Upper lobe of left lung (tissue), 6 donors: Measurements from ENCODE around the gene ST3GAL5. TPM values are rescaled to one million over a fixed set of nuclear protein-coding genes. Genes with fewer than 3 reads are reported as not detected.

Experiments
- ATAC-seq, 2 donors: fragments of 200-7000 bp; cut with Tn5 transposase; one replicate each; pipeline ENCODE4 v1.9.1; 2022; ENCODE audit warnings: mild to moderate bottlenecking in 2 of 2, moderate library complexity in 2 of 2; ENCODE audit not compliant: low FRiP score in 2 of 2
- DNase-seq, 2 donors: peaks; one replicate each; pipeline ENCODE4 v3.0.0-alpha.2; 2019 to 2020
- H3K27ac ChIP-seq, 4 donors: fragments of 200-600 bp; sonication (generic); one replicate each; pipeline ENCODE4 v1.5.1; 2016 to 2019
- H3K27me3 ChIP-seq, 4 donors: fragments of 200-600 bp; sonication (generic); one replicate each; pipeline ENCODE4 v1.5.1; 2017 to 2019
- H3K36me3 ChIP-seq, 4 donors: fragments of 200-600 bp; sonication (generic); one replicate each; pipeline ENCODE4 v1.5.1; 2016 to 2019
- H3K4me1 ChIP-seq, 4 donors: fragments of 200-600 bp; sonication (generic); one replicate each; pipeline ENCODE4 v1.5.1; 2018 to 2019
- H3K4me3 ChIP-seq, 4 donors: fragments of 200-600 bp; sonication (generic); one replicate each; pipeline ENCODE4 v1.5.1; 2017 to 2019; ENCODE audit warnings: mild to moderate bottlenecking in 2 of 4, moderate library complexity in 1 of 4
- H3K9me3 ChIP-seq, 4 donors: fragments of 200-600 bp; sonication (generic); one replicate each; pipeline ENCODE4 v1.5.1; 2018 to 2019
- CTCF ChIP-seq, 6 experiments: fragments of 450-650 bp in 4 of 6; fragments of 200-600 bp in 2 of 6; sonication (generic) in 2 of 6; IDR thresholded peaks; one replicate each; pipeline ENCODE4 v1.5.1; 2016 to 2019; ENCODE audit warnings: antibody characterized with exemption in 6 of 6
- EP300 ChIP-seq, 4 donors: sonication (generic); formaldehyde crosslinking; IDR thresholded peaks; one replicate each; pipeline ENCODE4 v1.5.1; 2017; ENCODE audit warnings: antibody characterized with exemption in 4 of 4, control low read depth in 2 of 4
- POLR2A ChIP-seq, 4 donors: fragments of 450-650 bp; IDR thresholded peaks; one replicate each; pipeline ENCODE4 v1.5.1; 2016 to 2017; ENCODE audit warnings: antibody characterized with exemption in 4 of 4, mild to moderate bottlenecking in 2 of 4
- POLR2AphosphoS5 ChIP-seq, 2 donors: sonication (generic); formaldehyde crosslinking; IDR thresholded peaks; one replicate each; pipeline ENCODE4 v1.5.1; 2017; ENCODE audit warnings: antibody characterized with exemption in 2 of 2
- WGBS, 2 donors: methylation state at CpG; one replicate each; pipeline ENCODE4 v1.1.5; 2017 to 2018; 5-methylcytosine and 5-hydroxymethylcytosine counted together
- total RNA-seq, 6 donors: library from RNA; depleted of rRNA in 4 of 6; stranded (reverse); fragments of >200 nt in 4 of 6; gene quantifications; one replicate each; pipeline versions ENCODE4 v1.1.0 to v1.2.1, GENCODE V29; 2016 to 2021
- donor health status: DM: no; HTN: no; CAD: no; lungs with moderate emphysema.
- donor health status: DM: no; HTN: yes; CAD: no; lungs with severe emphysema.

ST3GAL5 gene
- total RNA-seq, 6 donors from 2014 or later = 54.5 to 162 (median 83.8) TPM

- WGBS, 2 donors = 88 to 94% methylated on average over 7 of the region's 7 CpGs
- no peak overlapping the region for H3K27ac ChIP-seq
- DNase-seq (no peak), ATAC-seq (no peak)
- H3K9me3 ChIP-seq = no peaks in the 10 kb centered on the region
- no peaks in the 10 kb centered on the region for H3K27me3 ChIP-seq
- H3K36me3 ChIP-seq = no peaks in the 10 kb centered on the region
- H3K4me3 ChIP-seq = no peak overlapping the region
- no peak for TF ChIP-seq POLR2AphosphoS5 (IDR thresholded peaks at IDR 0.05)
- TF ChIP-seq CTCF (IDR thresholded peaks at IDR 0.05) = no peak
- no peak for TF ChIP-seq POLR2A (IDR thresholded peaks at IDR 0.05)
- TF ChIP-seq EP300 (IDR thresholded peaks at IDR 0.05) = no peak
- H3K4me1 ChIP-seq = peaks cover 3 to 10% (median 7%) of the 10 kb centered on the region in 4 donors
Observed at GRCh38 chr2:85828725-85829124, 60.1 kb downstream of the ST3GAL5 start.

GRCh38 chr2:85827879-85828569 lies 60.8 kb downstream of the ST3GAL5 start:
- Histone ChIP-seq H3K27me3 (no peaks in the 10 kb centered on the region), H3K4me3 (peak overlapping the region in 1 of 4 donors; percentile 28), H3K4me1 (peaks cover 3 to 10% (median 7%) of the 10 kb centered on the region in 4 donors), H3K36me3 (no peaks in the 10 kb centered on the region), H3K9me3 (no peaks in the 10 kb centered on the region), H3K27ac (no peak overlapping the region)
- 77 to 82% methylated on average over 18 of the region's 18 CpGs for WGBS, 2 donors
- peak; percentile 14 to 15 for ATAC-seq
- DNase-seq = no peak
- TF ChIP-seq POLR2AphosphoS5 (IDR thresholded peaks at IDR 0.05) = no peak
- TF ChIP-seq CTCF (IDR thresholded peaks at IDR 0.05) = no peak
- no peak for TF ChIP-seq POLR2A (IDR thresholded peaks at IDR 0.05)
- no peak for TF ChIP-seq EP300 (IDR thresholded peaks at IDR 0.05)

GRCh38 chr2:85826990-85827878 lies 61.6 kb downstream of the ST3GAL5 start:
- H3K4me3 ChIP-seq = peak overlapping the region in 1 of 4 donors; percentile 28
- H3K27ac ChIP-seq = no peak overlapping the region
- WGBS, 2 donors = 29 to 37% methylated on average over 16 to 20 of the region's 20 CpGs
- H3K4me1 ChIP-seq = peaks cover 3 to 10% (median 7%) of the 10 kb centered on the region in 4 donors
- peak; percentile 90 to 95 for ATAC-seq
- peak; percentile 77 to 94 for DNase-seq
- H3K27me3 ChIP-seq = no peaks in the 10 kb centered on the region
- peak; percentile 86 to 94 (median 93) for TF ChIP-seq CTCF (IDR thresholded peaks at IDR 0.05)
- no peak for TF ChIP-seq POLR2AphosphoS5 (IDR thresholded peaks at IDR 0.05)
- H3K36me3 ChIP-seq = no peaks in the 10 kb centered on the region
- H3K9me3 ChIP-seq = no peaks in the 10 kb centered on the region

GRCh38 chr2:85823951-85824350 lies 64.8 kb downstream of the ST3GAL5 start:
- Histone ChIP-seq H3K36me3 (no peaks in the 10 kb centered on the region), H3K4me1 (peaks cover 3 to 10% (median 7%) of the 10 kb centered on the region in 4 donors), H3K4me3 (no peak overlapping the region), H3K9me3 (no peaks in the 10 kb centered on the region), H3K27me3 (no peaks in the 10 kb centered on the region), H3K27ac (no peak overlapping the region)
- 50 to 60% methylated on average over 2 of the region's 2 CpGs for WGBS, 2 donors
- ATAC-seq = no peak
- no peak for DNase-seq
- TF ChIP-seq EP300 (IDR thresholded peaks at IDR 0.05) = no peak
- no peak for TF ChIP-seq POLR2AphosphoS5 (IDR thresholded peaks at IDR 0.05)
- no peak for TF ChIP-seq CTCF (IDR thresholded peaks at IDR 0.05)
- no peak for TF ChIP-seq POLR2A (IDR thresholded peaks at IDR 0.05)
